B cell (primary cell): Measurements from ENCODE around the gene ZCCHC7. TPM values are rescaled to one million over a fixed set of nuclear protein-coding genes. Genes with fewer than 3 reads are reported as not detected.
A peak's percentile ranks its signal among the peaks of the same experiment; 100 is the strongest.

Experiments used
- ATAC-seq: fragments of 200-7000 bp; cut with Tn5 transposase; one replicate; pipeline ENCODE4 v1.10.0; 2021; ENCODE audit warnings: low read depth, mild to moderate bottlenecking, moderate number of reproducible peaks, moderate library complexity
- CTCF ChIA-PET: fragments of 350-600 bp; sonication (Branson Sonifier 250); formaldehyde crosslinking; loops from one replicate; lab custom pipeline; 2021; ENCODE audit warnings: antibody characterized with exemption, inconsistent platforms; lab: Charles Lee
- POLR2A ChIA-PET: fragments of 350-600 bp; sonication (Branson Sonifier 250); formaldehyde crosslinking; loops from one replicate; lab custom pipeline; 2021; ENCODE audit warnings: antibody characterized with exemption; lab: Charles Lee
- DNase-seq: peaks from one replicate; pipeline ENCODE4 v3.0.0; 2013
- H2AFZ ChIP-seq: 2 replicates; pipeline ENCODE4 v1.6.1; 2012; ENCODE audit warnings: mild to moderate bottlenecking, low read depth, low read length; ENCODE audit not compliant: insufficient read depth, poor library complexity, severe bottlenecking
- H3K27ac ChIP-seq, 2 donors: 1 replicate in 1 of 2; 2 replicates in 1 of 2; pipeline ENCODE4 v1.5.1; 2012 to 2013; ENCODE audit warnings: low read length in 2 of 2, mild to moderate bottlenecking in 2 of 2, moderate library complexity in 1 of 2
- H3K27me3 ChIP-seq, 4 experiments: fragments of 200-600 bp in 1 of 4; sonication (generic) in 1 of 4; replicated peaks in 1 of 4; 1 replicate in 2 of 4; 2 replicates in 2 of 4; pipeline versions ENCODE4 v1.6.1 to v1.7.0; 2013 to 2016; ENCODE audit warnings: low read length in 3 of 4, mild to moderate bottlenecking in 2 of 4, mixed read lengths in 1 of 4, moderate library complexity in 1 of 4; ENCODE audit not compliant: insufficient read depth in 4 of 4, control insufficient read depth in 3 of 4; ENCODE audit errors: control extremely low read depth in 1 of 4
- H3K36me3 ChIP-seq, 2 experiments: replicated peaks in 1 of 2; 1 replicate in 1 of 2; 2 replicates in 1 of 2; pipeline versions ENCODE4 v1.6.1 to v1.7.1; 2013; ENCODE audit warnings: low read length in 1 of 2; ENCODE audit not compliant: insufficient read depth in 2 of 2, control insufficient read depth in 1 of 2; ENCODE audit errors: control extremely low read depth in 1 of 2, extremely low read depth in 1 of 2
- H3K4me1 ChIP-seq, 2 donors: fragments of 200-600 bp in 1 of 2; sonication (generic) in 1 of 2; 1 replicate in 1 of 2; 2 replicates in 1 of 2; pipeline versions ENCODE4 v1.5.1 to v1.6.1; 2013 to 2017; ENCODE audit warnings: low read length in 2 of 2; ENCODE audit not compliant: control insufficient read depth in 2 of 2, insufficient read depth in 2 of 2
- H3K4me2 ChIP-seq: replicated peaks from 2 replicates; pipeline ENCODE3; 2012; ENCODE audit warnings: mild to moderate bottlenecking, low read depth, low read length; ENCODE audit not compliant: poor library complexity, severe bottlenecking
- H3K4me3 ChIP-seq, 5 experiments: fragments of 200-600 bp in 1 of 5; sonication (generic) in 1 of 5; 1 replicate in 3 of 5; 2 replicates in 2 of 5; pipeline versions ENCODE4 v1.5.1 to v1.7.0; 2011 to 2016; ENCODE audit warnings: low read length in 4 of 5, mild to moderate bottlenecking in 4 of 5, low read depth in 2 of 5, control low read depth in 1 of 5, moderate library complexity in 1 of 5; ENCODE audit not compliant: insufficient read depth in 1 of 5; ENCODE audit errors: control extremely low read depth in 1 of 5, extremely low read depth in 1 of 5
- H3K79me2 ChIP-seq: fragments of 200-600 bp; sonication (generic); one replicate; pipeline ENCODE4 v1.6.0; 2016; ENCODE audit warnings: low read length; ENCODE audit not compliant: control insufficient read depth, insufficient read depth
- H3K9ac ChIP-seq: fragments of 200-600 bp; sonication (generic); 2 replicates; pipeline ENCODE4 v1.6.1; 2017; ENCODE audit warnings: mild to moderate bottlenecking, low read length, moderate library complexity
- H3K9me3 ChIP-seq, 3 donors: one replicate each; pipeline versions ENCODE4 v1.6.1 to v1.7.1; 2013; ENCODE audit warnings: low read length in 2 of 3; ENCODE audit not compliant: control insufficient read depth in 2 of 3, insufficient read depth in 1 of 3; ENCODE audit errors: control extremely low read depth in 1 of 3
- H4K20me1 ChIP-seq: 2 replicates; pipeline ENCODE4 v1.6.0; 2012; ENCODE audit warnings: mild to moderate bottlenecking, low read length; ENCODE audit not compliant: insufficient read depth, control insufficient read depth, poor library complexity, severe bottlenecking
- H3K27ac Mint-ChIP-seq: one replicate; pipeline ENCODE4 v1.8.0; 2021; ENCODE audit warnings: mixed read lengths
- H3K27me3 Mint-ChIP-seq: one replicate; pipeline ENCODE4 v1.8.0; 2021; ENCODE audit warnings: mixed read lengths
- H3K4me1 Mint-ChIP-seq: one replicate; pipeline ENCODE4 v1.8.0; 2021; ENCODE audit warnings: mixed read lengths
- H3K4me3 Mint-ChIP-seq: one replicate; pipeline ENCODE4 v1.8.0; 2021; ENCODE audit warnings: mixed read lengths
- H3K9me3 Mint-ChIP-seq: one replicate; pipeline ENCODE4 v1.8.0; 2022; ENCODE audit warnings: mixed read lengths; ENCODE audit not compliant: insufficient read depth
- EZH2 ChIP-seq: IDR thresholded peaks from 2 replicates; pipeline ENCODE4 v1.6.1; 2012; ENCODE audit warnings: borderline replicate concordance, low read depth, mild to moderate bottlenecking, moderate library complexity, low read length; ENCODE audit not compliant: insufficient read depth, poor library complexity, severe bottlenecking
- WGBS: methylation state at CpG from one replicate; pipeline ENCODE4 v1.1.5; 2013; ENCODE audit warnings: missing lambda C conversion rate; ENCODE audit not compliant: insufficient coverage; 5-methylcytosine and 5-hydroxymethylcytosine counted together
- intact Hi-C: fragments of 100-400 bp; cut with micrococcal nuclease; formaldehyde crosslinking; loops from one replicate; pipeline ENCODE4 v1.10.0; 2022
- polyA plus RNA-seq: library from polyadenylated mRNA; depleted of rRNA; stranded (reverse); fragments of >200 nt; gene quantifications from 2 replicates; pipeline ENCODE4 v1.2.3, GENCODE V29; 2012
- total RNA-seq, 2 donors: library from RNA; stranded (reverse); fragments of 120-200 nt in 1 of 2; gene quantifications; 1 replicate in 1 of 2; 2 replicates in 1 of 2; pipeline versions ENCODE4 v1.2.3 to v1.2.4, GENCODE V29; 2013 to 2022
- TF ChIP-seq, protein P1 (sequence below): fragments of 200-600 bp; IDR thresholded peaks from one replicate; pipeline ENCODE4 v1.8.0; 2022; ENCODE audit warnings: antibody characterized with exemption, mild to moderate bottlenecking

The ZCCHC7 gene
- total and polyA plus RNA-seq, 2 donors (not counting 1 experiment from before 2014, with no cell fraction given) = 56.3 to 83.5 TPM

DNA sequence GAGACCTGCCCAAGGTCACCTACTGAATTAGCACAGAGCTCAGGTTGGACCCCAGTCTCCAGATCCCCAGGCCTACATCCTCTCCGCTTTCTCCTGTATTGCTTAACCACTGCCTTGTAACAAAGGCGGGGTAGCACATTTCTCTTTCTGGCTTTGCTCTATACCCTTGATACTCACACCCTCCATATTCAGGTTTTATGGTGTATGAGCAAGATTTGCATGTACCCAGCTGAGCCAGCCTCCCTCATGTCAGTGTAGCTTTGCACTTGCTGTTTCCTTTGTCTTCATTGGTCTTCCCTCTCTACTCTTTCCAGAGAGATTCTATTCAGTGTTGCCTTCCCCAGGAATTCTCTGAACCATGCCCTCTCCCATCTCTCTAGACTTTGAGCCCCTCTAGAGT lies 19.6 kb upstream of the ZCCHC7 start:
- TF ChIP-seq, protein P1, sequence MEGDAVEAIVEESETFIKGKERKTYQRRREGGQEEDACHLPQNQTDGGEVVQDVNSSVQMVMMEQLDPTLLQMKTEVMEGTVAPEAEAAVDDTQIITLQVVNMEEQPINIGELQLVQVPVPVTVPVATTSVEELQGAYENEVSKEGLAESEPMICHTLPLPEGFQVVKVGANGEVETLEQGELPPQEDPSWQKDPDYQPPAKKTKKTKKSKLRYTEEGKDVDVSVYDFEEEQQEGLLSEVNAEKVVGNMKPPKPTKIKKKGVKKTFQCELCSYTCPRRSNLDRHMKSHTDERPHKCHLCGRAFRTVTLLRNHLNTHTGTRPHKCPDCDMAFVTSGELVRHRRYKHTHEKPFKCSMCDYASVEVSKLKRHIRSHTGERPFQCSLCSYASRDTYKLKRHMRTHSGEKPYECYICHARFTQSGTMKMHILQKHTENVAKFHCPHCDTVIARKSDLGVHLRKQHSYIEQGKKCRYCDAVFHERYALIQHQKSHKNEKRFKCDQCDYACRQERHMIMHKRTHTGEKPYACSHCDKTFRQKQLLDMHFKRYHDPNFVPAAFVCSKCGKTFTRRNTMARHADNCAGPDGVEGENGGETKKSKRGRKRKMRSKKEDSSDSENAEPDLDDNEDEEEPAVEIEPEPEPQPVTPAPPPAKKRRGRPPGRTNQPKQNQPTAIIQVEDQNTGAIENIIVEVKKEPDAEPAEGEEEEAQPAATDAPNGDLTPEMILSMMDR = no peak
- TF ChIP-seq EZH2 = no peak
- peak overlapping the region in 1 of 5 experiments; percentile 28 for H3K4me3 ChIP-seq
- peaks cover 71% of the 10 kb centered on the region for H3K79me2 ChIP-seq
- intact Hi-C loops = no loop called here
- Mint-ChIP-seq H3K4me3 (peak overlapping the region; percentile 72), H3K27me3 (no peaks in the 10 kb centered on the region), H3K4me1 (peaks cover 39% of the 10 kb centered on the region), H3K27ac (peak overlapping the region; percentile 80), H3K9me3 (no peaks in the 10 kb centered on the region)
- no peak overlapping the region for H3K9ac ChIP-seq
- ChIA-PET CTCF (interaction anchor here (1.1 to 1.8 kb wide), 3 partner anchors 63 to 228 kb away, joined by 3 to 6 read pairs (median 3); no protein-coding TSS in a partner anchor), POLR2A (interaction anchor here (1.4 kb wide), 1 partner anchor 20 kb away, joined by 3 read pairs; the partner anchor contains the start of gene ZCCHC7)
- H3K27ac ChIP-seq = peak overlapping the region; percentile 25 to 32
- peak overlapping the region; percentile 53 for H3K4me2 ChIP-seq
- H2AFZ ChIP-seq = peak overlapping the region; percentile 64
- WGBS = no CpG with 5 or more reads among the region's 2 CpGs
- H4K20me1 ChIP-seq = no peaks in the 10 kb centered on the region
- H3K36me3 ChIP-seq = no peaks in the 10 kb centered on the region
- peak; percentile 98 for ATAC-seq
- H3K9me3 ChIP-seq = no peaks in the 10 kb centered on the region
- H3K4me1 ChIP-seq = peaks cover 20 to 25% of the 10 kb centered on the region in 2 donors
- no peaks in the 10 kb centered on the region for H3K27me3 ChIP-seq
- DNase-seq = peak; percentile 62

DNA sequence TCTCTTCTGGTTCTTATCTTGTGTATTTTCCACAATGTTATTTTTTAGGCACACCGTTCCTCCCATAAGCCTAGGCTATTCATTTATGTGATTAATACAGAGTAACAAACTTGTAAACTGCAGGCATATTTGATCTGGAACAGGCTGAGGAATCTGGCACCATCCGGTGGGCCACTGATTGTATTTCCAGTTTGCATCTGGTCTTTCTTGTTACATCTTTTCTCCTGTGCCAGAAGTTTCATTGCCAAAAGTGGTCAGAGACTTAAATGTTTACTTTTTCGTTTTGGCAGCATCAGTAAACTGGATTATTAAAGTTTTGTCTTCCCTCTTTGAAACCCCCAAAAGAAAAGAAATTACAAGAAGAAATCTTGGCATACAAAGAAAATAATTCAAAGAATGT lies 17.9 kb upstream of the ZCCHC7 start:
- Histone ChIP-seq H3K27ac (no peak overlapping the region), H3K36me3 (no peaks in the 10 kb centered on the region), H3K9me3 (no peaks in the 10 kb centered on the region), H4K20me1 (no peaks in the 10 kb centered on the region), H3K4me1 (peaks cover 32 to 37% of the 10 kb centered on the region in 2 donors), H3K9ac (no peak overlapping the region), H3K27me3 (no peaks in the 10 kb centered on the region), H3K4me3 (no peak overlapping the region), H3K79me2 (peaks cover 55% of the 10 kb centered on the region), H2AFZ (no peak overlapping the region), H3K4me2 (no peak overlapping the region)
- intact Hi-C loops = no loop called here
- Mint-ChIP-seq H3K4me3 (no peak overlapping the region), H3K9me3 (no peaks in the 10 kb centered on the region), H3K27ac (no peak overlapping the region), H3K4me1 (peaks cover 51% of the 10 kb centered on the region), H3K27me3 (no peaks in the 10 kb centered on the region)
- ATAC-seq (no peak), DNase-seq (no peak)
- WGBS = 100% methylated on average over 1 of the region's 3 CpGs
- TF ChIP-seq, protein P1 = no peak
- TF ChIP-seq EZH2 = no peak
- POLR2A ChIA-PET = no interaction called here
- CTCF ChIA-PET = no interaction called here
